T-helper 2 cell treated with Interferon-gamma antibody and Interleukin-4, amounts not matched to agents 100 ng/mL and 5 ng/mL, for 36 hours (primary cell): ENCODE measurements around the gene ZNF254. TPM values are rescaled to one million over a fixed set of nuclear protein-coding genes. Genes with fewer than 3 reads are reported as not detected.

Experiments
- total RNA-seq: library from RNA; stranded (reverse); gene quantifications from 2 replicates; pipeline ENCODE4 v1.2.3, GENCODE V29; 2022

The ZNF254 gene
- total RNA-seq, 1 donor from 2014 or later: 10.0 TPM

Other genes with a start within 250 kb of the ZNF254 start
- 10.2 and 11.0 TPM in 2 replicates for gene ZNF726, start 172.3 kb upstream of the ZNF254 start, total RNA-seq